ENCODE results near the gene PARD3. TPM values are rescaled to one million over a fixed set of nuclear protein-coding genes. Genes with fewer than 3 reads are reported as not detected.

PARD3 gene
- total and polyA plus RNA-seq, 5 donors = 10.5 to 40.3 (median 27.8) TPM

- DNase-seq (no peak), ATAC-seq (no peak)
- 98% methylated on average over 5 of the region's 5 CpGs for WGBS
- H3K27me3 ChIP-seq (ENCODE audit: control insufficient read depth, insufficient read depth) = no peaks in the 10 kb centered on the region
- no peak overlapping the region for H3K27ac ChIP-seq (ENCODE audit: low read length)
- no peaks in the 10 kb centered on the region for H3K4me1 ChIP-seq (ENCODE audit: control insufficient read depth, insufficient read depth, low read length)
- H3K9me3 ChIP-seq (ENCODE audit: control insufficient read depth, low read length) = no peaks in the 10 kb centered on the region
- H3K4me3 ChIP-seq (ENCODE audit: low read length) = no peak overlapping the region
- intact Hi-C loops (cut with DNase I) = no loop called here
Observed at GRCh38 chr10:34494012-34494411, 321.1 kb downstream of the PARD3 start.

DNA sequence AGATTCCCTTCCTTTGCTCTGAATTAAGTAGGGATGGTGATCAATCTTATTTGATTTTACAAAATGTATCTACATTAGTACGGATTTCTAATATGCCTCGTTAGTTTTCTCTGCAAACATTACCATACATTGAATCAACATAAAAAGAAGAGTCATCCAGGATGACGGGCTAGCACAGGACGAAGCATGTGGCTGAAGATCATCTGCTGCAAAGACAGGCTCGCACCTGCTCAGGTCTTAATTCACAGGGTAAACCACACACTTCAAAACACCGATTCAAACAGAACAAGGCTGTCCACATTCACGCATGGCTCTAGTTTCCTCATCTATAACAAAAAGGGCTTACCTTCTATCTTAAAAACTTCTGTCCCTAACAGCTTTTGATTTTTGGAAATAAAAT lies 323.0 kb downstream of the PARD3 start:
- H3K9me3 ChIP-seq (ENCODE audit: control insufficient read depth, low read length) = no peaks in the 10 kb centered on the region
- DNase-seq (no peak), ATAC-seq (no peak)
- no peaks in the 10 kb centered on the region for H3K27me3 ChIP-seq (ENCODE audit: control insufficient read depth, insufficient read depth)
- no peaks in the 10 kb centered on the region for H3K4me1 ChIP-seq (ENCODE audit: control insufficient read depth, insufficient read depth, low read length)
- WGBS = 92% methylated on average over 7 of the region's 7 CpGs
- H3K4me3 ChIP-seq (ENCODE audit: low read length) = no peak overlapping the region
- intact Hi-C loops (cut with DNase I) = no loop called here
- H3K27ac ChIP-seq (ENCODE audit: low read length) = no peak overlapping the region

- H3K4me1 ChIP-seq (ENCODE audit: control insufficient read depth, insufficient read depth, low read length) = no peaks in the 10 kb centered on the region
- intact Hi-C loops (cut with DNase I) = no loop called here
- no peak overlapping the region for H3K4me3 ChIP-seq (ENCODE audit: low read length)
- H3K27me3 ChIP-seq (ENCODE audit: control insufficient read depth, insufficient read depth) = no peaks in the 10 kb centered on the region
- DNase-seq (no peak), ATAC-seq (no peak)
- 51% methylated on average over 3 of the region's 3 CpGs for WGBS
- H3K9me3 ChIP-seq (ENCODE audit: control insufficient read depth, low read length) = no peaks in the 10 kb centered on the region
- no peak overlapping the region for H3K27ac ChIP-seq (ENCODE audit: low read length)
Observed at GRCh38 chr10:34491678-34492077, 323.4 kb downstream of the PARD3 start.

GRCh38 chr10:34489973-34490745 lies 324.9 kb downstream of the PARD3 start:
- ATAC-seq (no peak), DNase-seq (no peak)
- Histone ChIP-seq H3K9me3 (ENCODE audit: control insufficient read depth, low read length) (no peaks in the 10 kb centered on the region), H3K27me3 (ENCODE audit: control insufficient read depth, insufficient read depth) (no peaks in the 10 kb centered on the region), H3K27ac (ENCODE audit: low read length) (no peak overlapping the region), H3K4me3 (ENCODE audit: low read length) (no peak overlapping the region), H3K4me1 (ENCODE audit: control insufficient read depth, insufficient read depth, low read length) (no peaks in the 10 kb centered on the region)
- 76% methylated on average over 7 of the region's 7 CpGs for WGBS
- intact Hi-C loops (cut with DNase I) = no loop called here

DNA sequence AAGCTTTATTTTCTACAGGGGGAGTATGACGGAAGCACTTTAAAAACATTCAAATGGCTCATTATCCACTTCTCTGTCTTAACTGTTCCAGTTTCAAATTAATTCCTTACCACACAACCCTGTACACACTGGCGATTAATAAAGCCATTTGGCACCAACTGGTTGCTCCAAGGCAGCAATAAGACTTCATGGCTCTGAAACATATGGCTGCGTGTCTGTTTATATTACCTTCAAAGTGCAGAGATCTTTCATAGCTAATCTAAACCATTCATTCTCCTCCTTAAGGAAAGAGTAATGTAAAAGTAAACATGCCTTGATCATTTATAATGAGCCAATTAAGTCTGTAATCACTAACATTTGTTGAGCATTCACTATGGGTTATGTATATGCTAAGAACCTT lies 325.7 kb downstream of the PARD3 start:
- no peak for ATAC-seq
- H3K9me3 ChIP-seq (ENCODE audit: control insufficient read depth, low read length) = no peaks in the 10 kb centered on the region
- no peaks in the 10 kb centered on the region for H3K4me1 ChIP-seq (ENCODE audit: control insufficient read depth, insufficient read depth, low read length)
- no peak overlapping the region for H3K27ac ChIP-seq (ENCODE audit: low read length)
- intact Hi-C loops (cut with DNase I) = no loop called here
- 96% methylated on average over 3 of the region's 3 CpGs for WGBS
- H3K27me3 ChIP-seq (ENCODE audit: control insufficient read depth, insufficient read depth) = no peaks in the 10 kb centered on the region
- no peak for DNase-seq
- H3K4me3 ChIP-seq (ENCODE audit: low read length) = no peak overlapping the region

GRCh38 chr10:34488476-34489130 lies 326.5 kb downstream of the PARD3 start:
- H3K27ac ChIP-seq (ENCODE audit: low read length) = no peak overlapping the region
- no peak overlapping the region for H3K4me3 ChIP-seq (ENCODE audit: low read length)
- peak in 1 of 2 donors; percentile 11 for ATAC-seq
- WGBS = 98% methylated on average over 22 of the region's 22 CpGs
- H3K4me1 ChIP-seq (ENCODE audit: control insufficient read depth, insufficient read depth, low read length) = no peaks in the 10 kb centered on the region
- no peaks in the 10 kb centered on the region for H3K27me3 ChIP-seq (ENCODE audit: control insufficient read depth, insufficient read depth)
- H3K9me3 ChIP-seq (ENCODE audit: control insufficient read depth, low read length) = no peaks in the 10 kb centered on the region
- DNase-seq = peak in 1 of 3 donors; percentile 40
- intact Hi-C loops (cut with DNase I) = no loop called here

GRCh38 chr10:34486008-34486407 lies 329.1 kb downstream of the PARD3 start:
- Histone ChIP-seq H3K4me1 (ENCODE audit: control insufficient read depth, insufficient read depth, low read length) (no peaks in the 10 kb centered on the region), H3K27ac (ENCODE audit: low read length) (no peak overlapping the region), H3K9me3 (ENCODE audit: control insufficient read depth, low read length) (no peaks in the 10 kb centered on the region), H3K4me3 (ENCODE audit: low read length) (no peak overlapping the region), H3K27me3 (ENCODE audit: control insufficient read depth, insufficient read depth) (no peaks in the 10 kb centered on the region)
- ATAC-seq (no peak), DNase-seq (no peak)
- 96% methylated on average over 5 of the region's 5 CpGs for WGBS
- intact Hi-C loops (cut with DNase I) = no loop called here

- ATAC-seq (no peak), DNase-seq (no peak)
- intact Hi-C loops (cut with DNase I) = no loop called here
- peaks cover 4% of the 10 kb centered on the region for H3K4me1 ChIP-seq (ENCODE audit: control insufficient read depth, insufficient read depth, low read length)
- H3K9me3 ChIP-seq (ENCODE audit: control insufficient read depth, low read length) = no peaks in the 10 kb centered on the region
- H3K27me3 ChIP-seq (ENCODE audit: control insufficient read depth, insufficient read depth) = no peaks in the 10 kb centered on the region
- no peak overlapping the region for H3K27ac ChIP-seq (ENCODE audit: low read length)
- 95% methylated on average over 4 of the region's 4 CpGs for WGBS
- H3K4me3 ChIP-seq (ENCODE audit: low read length) = no peak overlapping the region
Observed at GRCh38 chr10:34484164-34484563, 330.9 kb downstream of the PARD3 start.

DNA sequence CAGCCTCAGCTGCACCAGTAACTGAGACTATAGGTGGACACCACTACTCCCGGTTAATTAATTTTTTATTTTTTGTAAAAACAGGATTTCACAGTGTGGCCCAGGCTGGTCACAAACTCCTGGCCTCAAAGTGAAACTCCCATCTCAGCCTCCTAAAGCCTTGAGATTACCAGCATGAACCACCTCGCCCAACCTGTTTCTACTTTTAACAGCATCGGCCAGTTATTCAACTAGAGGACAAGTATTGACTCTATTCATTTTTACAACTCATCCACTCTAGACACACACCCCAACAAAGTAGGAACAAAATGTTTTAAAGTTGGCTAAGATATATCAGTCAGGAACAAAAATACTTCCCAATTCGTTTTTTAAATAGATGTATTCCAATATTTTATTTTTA lies 334.8 kb downstream of the PARD3 start:
- Histone ChIP-seq H3K9me3 (ENCODE audit: control insufficient read depth, low read length) (no peaks in the 10 kb centered on the region), H3K4me1 (ENCODE audit: control insufficient read depth, insufficient read depth, low read length) (peaks cover 4% of the 10 kb centered on the region), H3K4me3 (ENCODE audit: low read length) (no peak overlapping the region), H3K27ac (ENCODE audit: low read length) (no peak overlapping the region), H3K27me3 (ENCODE audit: control insufficient read depth, insufficient read depth) (no peaks in the 10 kb centered on the region)
- WGBS = 86% methylated on average over 4 of the region's 4 CpGs
- intact Hi-C loops (cut with DNase I) = no loop called here
- no peak for ATAC-seq
- no peak for DNase-seq

DNA sequence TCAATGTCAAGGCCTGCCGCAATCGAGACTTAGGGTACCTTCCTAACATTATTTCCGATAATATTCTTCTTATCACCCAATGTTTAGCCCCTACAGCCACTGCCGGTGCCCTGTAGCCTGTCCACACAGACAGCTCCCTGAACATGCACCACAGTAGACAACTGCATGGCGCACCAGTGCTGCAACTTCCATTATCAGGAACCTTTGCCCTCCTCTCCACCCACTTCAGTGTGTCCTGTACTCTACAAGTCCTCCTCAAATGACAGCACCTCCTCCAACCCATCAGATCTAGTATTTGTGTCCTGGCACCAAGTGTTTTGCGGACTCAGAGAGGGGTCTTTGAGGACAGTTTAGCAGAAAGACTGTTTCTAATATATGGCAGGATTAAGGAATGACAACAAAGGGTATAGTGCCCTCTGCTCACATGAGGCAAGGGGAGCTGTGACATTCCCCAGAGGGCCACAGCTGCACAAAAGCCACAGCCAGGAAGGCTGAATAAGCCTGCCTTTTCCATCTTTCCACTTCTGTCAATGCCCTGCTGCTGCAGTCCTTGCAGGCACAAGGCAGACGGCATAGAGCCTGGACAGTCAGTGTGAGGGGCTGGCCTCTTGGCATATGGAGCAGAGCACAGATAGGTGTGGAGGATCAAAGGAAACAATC lies 335.4 kb downstream of the PARD3 start:
- no peak for DNase-seq
- no peaks in the 10 kb centered on the region for H3K27me3 ChIP-seq (ENCODE audit: control insufficient read depth, insufficient read depth)
- intact Hi-C loops (cut with DNase I) = no loop called here
- no peaks in the 10 kb centered on the region for H3K9me3 ChIP-seq (ENCODE audit: control insufficient read depth, low read length)
- H3K4me1 ChIP-seq (ENCODE audit: control insufficient read depth, insufficient read depth, low read length) = peaks cover 4% of the 10 kb centered on the region
- H3K4me3 ChIP-seq (ENCODE audit: low read length) = no peak overlapping the region
- peak; percentile 61 to 82 for ATAC-seq
- no peak overlapping the region for H3K27ac ChIP-seq (ENCODE audit: low read length)
- 76% methylated on average over 7 of the region's 7 CpGs for WGBS

- H3K27me3 ChIP-seq (ENCODE audit: control insufficient read depth, insufficient read depth) = no peaks in the 10 kb centered on the region
- WGBS = 96% methylated on average over 2 of the region's 2 CpGs
- ATAC-seq = no peak
- DNase-seq = no peak
- H3K27ac ChIP-seq (ENCODE audit: low read length) = no peak overlapping the region
- intact Hi-C loops (cut with DNase I) = no loop called here
- H3K9me3 ChIP-seq (ENCODE audit: control insufficient read depth, low read length) = no peaks in the 10 kb centered on the region
- no peak overlapping the region for H3K4me3 ChIP-seq (ENCODE audit: low read length)
- peaks cover 6% of the 10 kb centered on the region for H3K4me1 ChIP-seq (ENCODE audit: control insufficient read depth, insufficient read depth, low read length)
Observed at GRCh38 chr10:34477249-34477648, 337.8 kb downstream of the PARD3 start.
